Stomach (tissue), 4 donors: ENCODE results near the gene NOP58.

Experiments used
- POLR2A ChIP-seq, 4 donors: fragments of 450-650 bp; IDR thresholded peaks; one replicate each; pipeline ENCODE4 v1.6.1; 2016; ENCODE audit warnings: antibody characterized with exemption in 4 of 4, control low read depth in 2 of 4, mild to moderate bottlenecking in 1 of 4, moderate library complexity in 1 of 4
- POLR2AphosphoS5 ChIP-seq, 3 donors: sonication (generic); formaldehyde crosslinking; IDR thresholded peaks; one replicate each; pipeline ENCODE4 v1.6.1; 2016; ENCODE audit warnings: antibody characterized with exemption in 3 of 3
- TF ChIP-seq, protein P1 (sequence below), 7 experiments: fragments of 450-650 bp in 4 of 7; fragments of 200-600 bp in 3 of 7; sonication (generic) in 3 of 7; IDR thresholded peaks; one replicate each; pipeline ENCODE4 v1.5.1; 2016 to 2019; ENCODE audit warnings: antibody characterized with exemption in 7 of 7, control low read depth in 2 of 7, mild to moderate bottlenecking in 1 of 7

- TF ChIP-seq POLR2A (IDR thresholded peaks at IDR 0.05) (no peak), POLR2AphosphoS5 (IDR thresholded peaks at IDR 0.05) (no peak)
- TF ChIP-seq, protein P1, sequence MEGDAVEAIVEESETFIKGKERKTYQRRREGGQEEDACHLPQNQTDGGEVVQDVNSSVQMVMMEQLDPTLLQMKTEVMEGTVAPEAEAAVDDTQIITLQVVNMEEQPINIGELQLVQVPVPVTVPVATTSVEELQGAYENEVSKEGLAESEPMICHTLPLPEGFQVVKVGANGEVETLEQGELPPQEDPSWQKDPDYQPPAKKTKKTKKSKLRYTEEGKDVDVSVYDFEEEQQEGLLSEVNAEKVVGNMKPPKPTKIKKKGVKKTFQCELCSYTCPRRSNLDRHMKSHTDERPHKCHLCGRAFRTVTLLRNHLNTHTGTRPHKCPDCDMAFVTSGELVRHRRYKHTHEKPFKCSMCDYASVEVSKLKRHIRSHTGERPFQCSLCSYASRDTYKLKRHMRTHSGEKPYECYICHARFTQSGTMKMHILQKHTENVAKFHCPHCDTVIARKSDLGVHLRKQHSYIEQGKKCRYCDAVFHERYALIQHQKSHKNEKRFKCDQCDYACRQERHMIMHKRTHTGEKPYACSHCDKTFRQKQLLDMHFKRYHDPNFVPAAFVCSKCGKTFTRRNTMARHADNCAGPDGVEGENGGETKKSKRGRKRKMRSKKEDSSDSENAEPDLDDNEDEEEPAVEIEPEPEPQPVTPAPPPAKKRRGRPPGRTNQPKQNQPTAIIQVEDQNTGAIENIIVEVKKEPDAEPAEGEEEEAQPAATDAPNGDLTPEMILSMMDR (IDR thresholded peaks at IDR 0.05) = no peak
Measured at GRCh38 chr2:202314116-202314515, 48.6 kb downstream of the NOP58 start.
